Measurements from ENCODE around the gene IL2.

Gene IL2

GRCh38 chr4:122456231-122457116, at the start of gene IL2:
IL2 (minus strand) TSS chr4:122456725; CDS start chr4:122456440, 285 bp downstream.
- DNase-seq: no peak

DNA sequence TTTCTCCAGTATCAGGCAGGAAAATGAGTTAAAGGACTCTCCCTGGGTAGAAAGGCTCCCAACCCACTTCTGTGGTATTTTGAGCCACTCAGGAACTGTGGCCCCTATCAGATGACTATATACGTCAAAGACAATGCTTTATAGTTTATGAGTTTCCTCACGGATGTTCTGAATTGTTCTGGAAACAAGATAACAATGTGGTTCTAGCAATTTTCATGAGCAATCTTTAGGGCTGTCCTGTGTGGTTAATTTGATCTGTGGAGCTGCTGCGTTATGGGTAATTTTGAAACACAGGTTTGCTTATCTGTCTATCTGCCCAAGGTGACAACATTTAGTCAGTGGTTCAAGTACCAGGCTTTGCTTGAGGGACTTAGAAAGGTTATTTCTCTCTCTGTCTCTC, 46.7 kb upstream of the IL2 start:
- no peak for DNase-seq

DNA sequence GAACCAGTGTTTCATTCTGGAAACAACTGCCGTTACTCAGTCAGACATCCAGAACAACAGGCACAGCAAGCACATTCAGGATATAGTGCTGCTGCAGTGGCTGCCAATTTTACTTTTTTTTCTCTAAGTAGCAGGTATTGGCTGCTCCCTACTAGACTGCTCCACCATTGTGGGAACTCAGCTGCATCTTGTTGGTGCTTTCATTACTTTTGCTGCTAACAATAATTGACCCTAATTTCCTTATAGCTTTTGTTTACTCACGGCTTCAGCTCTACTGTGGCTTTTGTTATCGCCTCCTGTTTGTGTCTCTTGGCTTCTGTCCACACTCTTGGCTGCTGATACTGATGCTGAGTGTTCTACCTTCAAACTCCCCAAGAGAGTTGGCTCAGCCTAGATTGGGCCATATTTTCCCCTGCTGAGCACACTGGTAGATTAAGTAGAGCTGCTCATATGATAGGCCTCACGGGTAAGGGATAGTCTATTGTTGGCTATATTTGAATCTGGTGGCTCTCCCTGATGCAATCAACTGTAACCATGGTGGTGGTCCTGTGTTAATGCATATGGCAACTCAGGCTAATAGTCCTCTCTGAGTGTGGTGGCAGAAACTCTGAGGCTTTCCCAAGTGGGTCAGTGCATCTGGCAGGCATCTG, 44.5 kb upstream of the IL2 start:
- DNase-seq: no peak

DNA sequence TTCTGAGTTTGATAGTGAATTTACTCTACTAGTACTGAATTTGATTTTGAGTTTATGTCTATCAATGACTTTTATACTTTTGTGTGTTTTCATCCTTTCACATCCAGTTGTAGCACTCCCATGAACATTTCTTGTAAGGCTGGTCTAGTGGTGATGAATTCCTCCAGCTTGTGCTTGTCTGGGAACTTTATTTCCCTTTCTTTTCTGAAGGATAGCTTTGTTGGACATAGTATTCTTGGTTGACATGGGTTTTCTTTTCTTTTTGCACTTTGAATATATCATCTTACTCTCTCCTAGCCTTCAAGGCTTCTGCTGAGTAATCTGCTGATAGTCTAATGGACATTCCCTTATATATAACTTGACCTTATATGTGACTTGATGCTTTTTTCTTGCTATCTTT, 32.5 kb upstream of the IL2 start:
- no peak for DNase-seq

- DNase-seq: no peak
Measured at GRCh38 chr4:122483481-122483880, 27.0 kb upstream of the IL2 start.

GRCh38 chr4:122481766-122482405, 25.4 kb upstream of the IL2 start:
- DNase-seq: no peak

DNA sequence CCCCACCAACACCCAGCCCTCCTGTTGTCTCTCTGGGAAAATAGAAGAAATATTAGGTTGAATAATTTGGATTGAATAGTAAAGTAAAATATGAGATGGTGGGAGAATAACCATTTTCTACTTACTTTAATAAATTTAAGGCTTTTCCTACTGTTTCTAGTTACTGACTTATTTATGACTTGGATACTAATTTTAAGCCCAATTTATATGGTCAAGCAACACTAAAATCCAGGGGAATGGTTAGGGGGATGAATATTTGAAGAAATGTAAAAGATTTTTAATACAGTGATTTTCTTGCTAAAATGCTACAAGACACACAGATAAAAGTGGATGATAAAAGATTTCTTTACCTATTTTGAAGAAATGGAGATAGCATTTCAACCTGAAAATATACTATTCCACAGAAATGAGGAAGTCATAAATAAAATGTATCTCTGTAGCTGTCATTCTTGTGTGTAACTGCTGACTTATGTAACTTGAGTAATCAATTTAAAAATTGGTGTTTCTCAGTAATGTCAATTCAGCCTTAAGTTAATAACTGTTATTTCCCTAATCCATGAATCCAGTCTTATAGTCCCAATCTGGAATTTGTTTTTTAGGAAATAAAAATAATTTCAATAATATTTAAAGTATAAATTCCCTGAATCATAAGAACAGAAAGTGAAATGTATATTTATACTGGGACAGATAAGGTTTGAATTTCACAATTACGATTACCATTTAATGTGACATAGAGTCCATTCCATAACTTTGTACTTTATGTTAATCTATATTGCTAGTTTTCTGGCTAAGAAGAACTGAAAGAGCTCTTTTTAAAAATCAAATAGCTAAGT, 24.3 kb upstream of the IL2 start:
- no peak for DNase-seq

DNA sequence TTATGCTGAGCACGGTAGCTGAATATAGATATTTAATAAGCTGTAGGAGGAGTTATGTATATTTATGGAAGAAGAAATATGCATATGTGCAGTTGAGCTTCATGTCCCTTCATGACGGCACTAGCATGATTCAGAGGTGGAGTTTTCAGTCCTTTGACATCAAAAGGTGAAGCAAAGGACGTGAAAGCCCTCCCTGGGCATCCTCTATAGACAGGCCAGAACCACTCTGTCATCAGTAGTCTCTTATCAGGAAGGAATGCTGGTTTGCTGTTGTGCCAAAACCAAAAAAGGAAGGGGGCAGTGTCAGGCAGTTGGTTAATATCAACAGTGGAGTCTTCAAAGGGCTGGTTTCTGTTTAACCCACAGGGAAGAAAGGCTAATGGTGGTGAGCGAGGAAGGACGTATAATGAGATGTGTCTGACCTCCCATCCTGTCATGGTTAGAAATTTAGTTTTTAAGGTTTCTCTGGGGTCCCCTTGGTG, 23.5 kb upstream of the IL2 start:
- DNase-seq: no peak

DNA sequence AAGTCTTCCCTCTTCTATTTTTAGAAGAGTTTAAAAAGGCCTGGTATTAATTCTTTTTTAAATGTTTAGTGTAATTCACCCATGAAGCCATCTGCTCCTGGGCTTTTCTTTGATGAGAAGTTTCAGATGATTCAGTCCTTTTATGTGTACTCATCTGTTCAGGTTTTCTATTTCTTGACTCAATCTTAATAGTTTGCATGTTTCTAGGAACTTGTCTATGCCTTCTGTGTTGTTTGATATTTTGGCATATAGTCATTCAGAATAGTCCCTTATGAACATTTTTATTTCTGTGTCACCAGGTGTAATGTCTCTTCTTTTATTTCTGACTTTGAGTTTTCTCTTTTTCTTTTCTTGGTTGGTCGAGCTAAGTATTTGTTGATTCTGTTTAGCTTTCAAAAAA, 20.2 kb upstream of the IL2 start:
- DNase-seq: no peak

- no peak for DNase-seq
Measured at GRCh38 chr4:122476126-122476525, 19.6 kb upstream of the IL2 start.

GRCh38 chr4:122475233-122475632, 18.7 kb upstream of the IL2 start:
- no peak for DNase-seq

DNA sequence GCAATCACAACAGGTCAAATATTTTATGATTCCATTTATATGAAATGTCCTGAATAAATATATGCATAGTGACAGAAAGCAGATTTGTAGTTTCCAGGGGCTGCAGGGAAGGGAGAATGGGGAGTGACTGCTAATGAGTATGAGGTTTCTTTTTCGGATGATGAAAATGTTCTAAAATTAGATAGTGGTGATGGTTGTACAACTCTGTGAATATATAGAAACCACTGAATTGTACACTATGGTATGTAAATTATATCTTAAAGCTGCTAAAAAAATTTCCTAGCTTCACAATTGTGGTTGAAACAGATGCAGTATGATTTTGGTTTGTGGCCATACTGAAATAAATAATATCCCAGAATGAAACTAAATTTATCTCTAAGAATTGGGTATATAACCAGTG, 12.9 kb upstream of the IL2 start:
- no peak for DNase-seq

DNA sequence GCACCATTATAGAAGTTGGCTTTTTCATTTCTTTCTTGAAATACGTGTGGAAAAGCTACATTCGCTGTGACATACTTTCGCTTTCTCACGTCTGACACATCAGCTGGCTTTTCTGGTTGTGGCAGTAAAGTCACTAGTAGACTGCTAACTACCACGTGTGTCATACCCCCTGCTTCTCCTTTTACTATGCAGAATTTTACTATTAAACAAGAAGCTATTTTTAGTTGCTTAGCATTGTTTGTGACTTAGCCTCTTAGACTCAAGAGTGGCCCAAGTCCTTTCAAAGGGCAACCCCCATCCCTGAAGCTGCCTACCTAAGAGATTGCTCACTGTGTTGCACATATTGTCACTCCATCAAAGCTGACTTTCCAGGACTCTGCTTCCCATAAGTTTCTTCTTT, 2.1 kb upstream of the IL2 start:
- no peak for DNase-seq

DNA sequence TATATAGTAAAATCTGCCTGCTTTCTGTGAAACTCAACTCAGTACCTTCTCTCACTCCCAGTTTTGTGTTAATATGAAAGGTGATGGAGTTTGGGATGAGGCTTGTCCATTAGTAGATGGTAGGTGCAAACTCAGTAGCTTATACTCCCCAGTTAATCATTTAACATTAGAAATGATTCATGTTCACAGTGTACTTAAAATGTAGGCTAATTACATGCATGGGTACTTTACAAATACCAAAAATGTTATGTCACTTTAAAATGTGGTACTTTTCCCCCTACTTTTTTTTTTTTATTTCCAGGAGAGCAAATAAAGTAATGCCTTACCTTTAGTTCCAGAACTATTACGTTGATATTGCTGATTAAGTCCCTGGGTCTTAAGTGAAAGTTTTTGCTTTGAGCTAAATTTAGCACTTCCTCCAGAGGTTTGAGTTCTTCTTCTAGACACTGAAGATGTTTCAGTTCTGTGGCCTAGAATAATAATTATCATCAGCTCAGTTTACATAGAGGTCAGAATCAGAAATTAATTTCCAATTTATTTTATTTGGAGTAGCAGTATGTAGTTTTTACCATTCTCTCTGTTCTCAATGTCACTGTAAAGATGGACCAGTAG, 3.0 kb downstream of the IL2 start:
- no peak for DNase-seq

- DNase-seq: no peak
Measured at GRCh38 chr4:122450847-122451246, 5.7 kb downstream of the IL2 start.

DNA sequence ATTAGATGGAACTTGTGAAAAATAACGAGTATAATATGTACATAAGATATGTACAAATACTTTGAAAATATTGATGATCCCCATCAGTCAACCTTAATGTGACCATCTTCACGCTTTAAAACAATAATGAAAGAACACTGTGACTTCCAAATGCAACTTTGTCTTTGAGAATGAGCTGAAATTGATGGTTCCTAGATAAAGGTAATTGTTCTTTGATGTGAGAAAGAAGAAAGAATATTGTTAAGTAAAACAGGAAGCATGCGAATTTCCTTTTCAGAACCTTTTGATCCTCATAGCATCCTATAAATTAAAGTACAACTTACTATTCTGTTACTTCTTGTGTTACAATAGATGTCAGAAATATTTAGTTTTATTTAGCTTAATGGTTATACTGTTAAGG, 22.2 kb downstream of the IL2 start:
- no peak for DNase-seq

DNA sequence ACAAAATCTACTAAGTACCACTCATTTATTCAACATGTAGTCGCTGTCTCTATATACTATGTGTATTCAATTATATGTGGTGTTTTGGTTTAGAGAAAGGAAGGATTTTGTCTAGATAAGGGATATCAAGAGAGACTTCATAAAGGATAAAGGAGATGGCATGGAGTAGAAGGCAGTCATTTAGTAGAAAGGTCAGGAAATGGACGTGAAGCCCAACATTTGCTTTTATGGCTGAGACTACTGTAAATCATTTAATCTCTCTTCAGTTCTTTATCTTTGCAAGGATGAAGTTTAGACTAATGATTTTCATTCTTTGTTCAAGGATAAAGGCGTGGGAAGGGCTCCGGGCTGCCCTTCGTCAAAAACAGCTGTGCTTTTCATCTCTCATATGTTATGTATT, 25.2 kb downstream of the IL2 start:
- DNase-seq: no peak

DNA sequence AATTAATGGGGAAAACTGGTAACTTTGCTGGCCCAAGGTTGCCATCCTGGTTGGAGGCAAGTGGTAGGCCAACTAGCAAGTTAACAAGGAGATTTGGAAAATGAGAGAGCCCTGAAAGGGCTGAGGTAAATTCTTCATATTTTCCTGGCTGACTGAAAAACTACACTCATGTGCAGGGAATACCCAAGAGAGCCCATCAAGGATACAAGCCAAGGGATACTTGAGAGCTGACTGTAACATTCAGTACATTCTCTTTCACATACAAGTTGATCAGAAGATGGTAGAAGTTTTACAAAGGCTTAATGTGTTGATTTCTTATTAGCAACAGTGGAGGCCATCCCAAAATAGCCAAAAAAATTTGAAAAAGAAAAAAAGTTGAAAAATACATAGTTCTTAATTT, 33.3 kb downstream of the IL2 start:
- no peak for DNase-seq

- no peak for DNase-seq
Measured at GRCh38 chr4:122412547-122412946, 44.0 kb downstream of the IL2 start.

GRCh38 chr4:122403861-122404260, 52.7 kb downstream of the IL2 start:
- no peak for DNase-seq
